HG02623 (cell line): ENCODE results near the gene TSPAN12.
"Not testable (repeated sequence)": the region's sequence is repeated elsewhere in the genome, so short reads cannot be mapped to it uniquely, and the experiment has no call there.

Source experiments
- ATAC-seq: cut with Tn5 transposase; IDR thresholded peaks from one replicate; pipeline ENCODE4 v1.9.1; 2021; ENCODE audit warnings: moderate library complexity; ENCODE audit not compliant: unreplicated experiment

TSPAN12 gene

GRCh38 chr7:120857588-120858573 lies at the start of gene TSPAN12:
TSPAN12 (minus strand) TSS chr7:120858144; CDS start chr7:120856763, 1,381 bp downstream.
- peak; percentile 85 for ATAC-seq

GRCh38 chr7:120898715-120899499 lies 41.0 kb upstream of the TSPAN12 start:
- no peak for ATAC-seq

GRCh38 chr7:120895253-120895652 lies 37.3 kb upstream of the TSPAN12 start:
- not testable (repeated sequence) for ATAC-seq

- ATAC-seq, result not testable (repeated sequence)
Measured at GRCh38 chr7:120885602-120886001, 27.7 kb upstream of the TSPAN12 start.

GRCh38 chr7:120877701-120878100 lies 19.8 kb upstream of the TSPAN12 start:
- ATAC-seq, result no peak

DNA sequence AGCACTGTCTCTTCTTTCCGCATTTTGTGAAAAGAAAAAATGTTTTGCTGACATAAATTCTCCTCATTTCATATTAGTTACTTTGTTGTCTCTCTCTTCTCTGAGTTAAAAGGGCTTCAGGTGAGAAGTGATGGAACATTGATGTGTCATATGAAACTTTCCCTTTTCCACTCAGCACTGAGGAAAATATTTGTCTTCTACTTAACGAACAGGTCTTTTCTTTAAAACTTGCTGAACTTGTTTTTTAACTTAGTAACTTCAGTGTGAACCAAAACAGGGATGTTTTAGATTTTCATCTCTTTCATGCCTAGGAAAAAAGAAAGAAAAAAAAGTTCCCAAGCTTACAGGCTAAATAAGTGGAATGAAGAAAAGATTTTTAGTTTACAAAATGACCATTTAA lies 19.0 kb upstream of the TSPAN12 start:
- no peak for ATAC-seq

DNA sequence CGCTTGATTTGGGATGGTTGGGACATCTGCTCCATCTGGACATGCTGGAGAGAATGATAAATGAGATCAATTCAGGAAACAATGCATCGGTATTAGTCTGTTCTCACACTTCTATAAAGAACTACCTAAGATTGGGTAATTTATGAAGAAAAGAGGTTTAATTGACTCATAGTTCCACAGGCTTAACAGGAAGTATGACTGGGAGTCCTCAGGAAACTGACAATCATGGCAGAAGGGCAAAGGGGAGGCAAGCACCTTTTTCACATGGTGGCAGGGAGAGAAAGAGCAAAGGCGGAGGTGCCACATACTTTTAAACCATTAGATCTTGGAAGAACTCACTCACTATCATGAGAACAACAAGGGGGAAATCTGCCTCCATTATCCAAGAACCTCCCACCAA lies 16.8 kb upstream of the TSPAN12 start:
- ATAC-seq, result no peak

DNA sequence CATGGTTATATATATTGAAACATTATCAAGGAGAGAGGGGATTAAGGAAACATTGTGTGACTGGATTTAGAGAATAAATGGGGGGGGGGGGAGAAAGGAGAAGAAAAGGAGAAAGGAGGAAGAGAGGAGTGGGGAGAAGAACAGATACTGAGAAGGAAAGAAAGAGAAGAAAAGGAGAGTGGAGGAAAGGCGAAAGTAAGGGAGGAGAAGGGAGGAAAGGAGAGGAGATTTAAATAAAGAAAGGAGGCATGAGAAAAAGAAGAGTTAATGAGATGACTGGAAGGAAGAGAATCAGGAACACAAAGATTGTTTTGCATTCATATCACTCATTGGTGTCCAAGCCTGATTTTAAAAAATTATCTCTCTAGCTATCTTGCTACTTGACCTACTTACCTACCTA lies 16.1 kb upstream of the TSPAN12 start:
- ATAC-seq, result no peak

DNA sequence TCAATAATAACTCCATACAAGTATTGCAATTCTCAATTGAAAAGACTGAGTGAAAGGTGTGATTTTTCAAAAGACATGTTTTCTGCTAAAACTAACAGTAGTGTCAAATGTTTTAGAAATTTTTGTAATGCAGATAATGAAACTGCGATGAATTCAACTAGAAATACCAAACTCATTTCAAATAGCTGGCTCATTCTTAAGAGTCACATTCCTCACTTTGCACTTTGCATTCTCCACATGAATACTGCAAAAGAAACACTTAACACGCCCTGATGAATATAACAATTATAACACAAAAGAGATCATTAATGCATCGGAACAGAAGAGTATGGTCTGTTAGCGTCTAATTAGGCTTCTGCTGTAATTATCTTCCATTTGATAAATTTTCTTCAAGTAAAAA lies 15.5 kb upstream of the TSPAN12 start:
- no peak for ATAC-seq

DNA sequence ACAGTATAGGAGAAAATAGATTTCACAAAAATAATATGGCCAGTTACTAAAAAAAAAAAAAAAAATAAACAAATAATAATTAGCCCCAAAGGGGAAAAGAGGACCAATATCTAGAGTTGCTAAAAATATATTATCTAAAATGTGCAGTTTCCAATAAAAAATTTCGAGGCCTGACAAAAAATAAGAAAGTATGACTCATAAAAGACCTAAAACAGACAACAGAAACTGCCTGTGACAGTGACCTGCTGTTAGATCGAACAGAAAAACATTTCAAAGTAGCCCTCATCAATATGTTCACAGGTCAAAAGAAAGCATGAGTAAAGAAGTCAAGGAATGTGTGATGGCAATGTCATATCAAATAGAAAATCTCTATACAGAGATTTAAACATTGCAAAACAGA lies 11.8 kb upstream of the TSPAN12 start:
- no peak for ATAC-seq

DNA sequence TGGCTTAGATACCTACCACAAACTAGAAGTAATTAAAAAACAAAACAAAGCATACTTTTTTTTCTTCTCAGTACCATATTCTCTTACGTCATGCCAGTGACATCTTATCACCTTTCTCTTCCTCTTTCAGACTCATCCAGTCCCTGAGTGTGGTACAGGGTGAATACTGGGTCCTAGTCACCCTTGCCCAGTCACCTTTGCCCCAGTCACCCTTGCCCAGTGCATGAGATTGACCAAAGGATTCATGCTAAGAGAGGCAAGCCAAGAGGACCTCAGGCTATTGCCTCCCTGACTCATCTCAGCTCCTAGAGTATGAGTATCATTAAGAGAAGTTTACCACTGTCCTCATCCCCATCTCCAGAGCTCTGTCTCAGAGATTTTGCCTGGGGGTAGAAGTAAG lies 10.0 kb upstream of the TSPAN12 start:
- no peak for ATAC-seq

DNA sequence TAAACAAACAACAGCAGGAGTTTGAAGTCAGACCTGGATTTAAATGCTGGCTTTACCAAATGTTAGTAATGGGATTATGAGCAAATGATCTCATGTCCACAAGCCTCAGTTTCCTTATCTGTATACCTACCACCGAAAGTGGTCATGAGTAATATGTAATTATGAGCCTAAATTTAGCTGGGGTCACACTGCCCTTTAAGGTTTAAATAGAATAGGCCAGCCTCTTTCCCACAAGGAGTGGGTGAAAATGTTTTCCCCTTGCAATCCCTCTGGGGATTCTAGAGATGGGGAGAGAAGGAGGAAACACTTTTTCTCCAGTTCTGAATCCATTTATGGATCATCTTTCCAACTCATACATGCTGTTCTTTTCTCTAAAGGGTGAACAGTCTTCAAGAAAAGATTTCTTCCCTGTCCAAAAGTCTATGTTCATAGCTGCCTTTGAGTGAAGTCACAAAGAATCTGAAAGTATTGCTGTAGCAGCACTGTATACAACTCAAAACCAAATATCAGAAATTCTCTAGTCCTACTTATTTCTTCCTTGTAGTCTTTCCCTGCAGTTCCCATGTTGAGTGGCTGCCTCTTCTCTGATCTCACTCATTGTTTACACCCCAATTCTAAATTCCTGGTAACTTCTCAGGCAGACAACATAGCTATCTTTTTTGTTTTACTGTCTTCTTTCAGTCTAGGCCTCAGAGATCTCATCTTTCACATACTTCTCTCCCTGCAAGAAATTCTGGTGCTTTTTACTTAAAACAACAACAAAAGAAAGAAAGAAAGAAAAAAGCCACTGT lies 7.4 kb upstream of the TSPAN12 start:
- no peak for ATAC-seq

DNA sequence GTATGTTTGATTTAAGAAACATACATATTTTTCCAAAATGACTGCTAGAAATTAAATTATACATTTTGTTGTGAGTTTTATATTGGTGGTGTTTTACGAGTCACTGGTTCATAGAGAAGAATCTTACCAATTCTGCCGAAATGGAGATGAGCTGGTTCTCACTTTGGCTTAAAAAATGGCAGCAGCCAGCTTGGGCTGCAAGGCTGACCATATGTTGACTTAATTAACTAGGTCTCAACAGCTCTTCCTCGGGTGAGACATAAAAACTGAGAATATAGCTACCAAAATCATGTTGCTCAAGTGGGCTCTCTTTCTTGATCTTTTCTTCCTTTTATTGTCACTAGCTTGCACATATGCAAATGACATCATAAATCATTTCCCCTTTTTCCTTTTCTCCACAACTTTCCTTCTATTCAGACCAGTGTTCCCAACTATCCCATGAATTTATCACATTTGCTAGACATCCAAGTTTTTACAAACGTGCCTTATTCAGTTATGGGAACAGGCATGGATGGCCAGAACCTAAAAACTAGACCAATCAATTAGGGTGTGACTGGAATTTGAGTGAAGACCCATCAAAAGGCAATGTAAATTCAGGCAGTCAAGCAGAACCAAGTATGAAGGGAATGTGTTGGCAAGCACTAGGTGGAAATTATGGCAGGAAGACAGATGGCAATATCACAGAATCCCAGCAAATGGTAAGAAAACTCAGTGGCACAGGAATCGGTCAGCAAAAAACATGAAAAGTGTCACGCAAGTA lies 6.4 kb upstream of the TSPAN12 start:
- no peak for ATAC-seq

DNA sequence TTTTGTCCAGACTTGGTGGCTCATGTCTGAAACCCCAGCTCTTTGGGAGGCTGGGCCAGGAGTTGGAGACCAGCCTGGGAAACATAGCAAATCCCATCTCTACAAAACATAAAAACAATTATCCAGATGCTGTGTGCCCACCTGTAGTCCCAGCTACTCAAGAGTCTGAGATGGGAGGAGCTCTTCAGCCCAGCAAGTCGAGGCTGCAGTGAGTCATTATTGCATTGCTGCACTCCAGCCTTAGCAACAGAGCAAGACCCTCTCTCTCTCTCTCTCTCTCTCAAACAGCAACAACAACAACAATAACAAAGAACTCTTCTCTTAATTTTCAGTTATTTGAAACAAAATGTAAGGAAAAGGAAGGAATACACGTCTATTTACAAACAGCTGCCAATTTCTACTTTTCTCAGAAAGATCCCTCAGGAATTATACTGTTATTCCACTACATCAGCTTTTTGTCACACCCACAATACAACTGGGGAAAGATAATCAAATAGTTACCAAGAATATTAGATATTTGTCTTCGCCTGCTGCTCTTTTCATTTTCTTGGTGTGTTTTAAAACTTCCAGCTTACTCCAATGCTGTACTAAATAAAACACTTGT lies 5.1 kb upstream of the TSPAN12 start:
- ATAC-seq, result no peak

DNA sequence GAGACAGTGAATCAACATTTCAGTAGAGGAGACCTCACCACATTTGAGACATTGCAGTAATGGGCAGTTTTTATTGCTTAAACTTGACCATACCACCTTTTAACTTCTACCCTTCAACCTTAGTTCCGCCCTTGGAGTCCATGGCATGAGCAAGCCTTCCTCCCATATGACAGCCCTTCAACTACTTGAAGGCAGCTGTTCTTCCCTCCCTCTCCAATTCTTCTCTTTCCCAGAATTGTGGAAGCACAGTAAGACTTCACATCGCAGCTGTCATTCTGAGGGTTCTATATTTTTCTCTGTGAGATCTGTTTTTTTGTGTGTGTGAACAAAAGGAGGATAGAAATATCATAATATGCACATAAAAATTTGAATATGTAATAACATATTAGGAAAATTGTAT lies 2.2 kb upstream of the TSPAN12 start:
- ATAC-seq, result no peak

GRCh38 chr7:120859459-120859858 lies 1.5 kb upstream of the TSPAN12 start:
- no peak for ATAC-seq

GRCh38 chr7:120856621-120857352 lies 1.2 kb downstream of the TSPAN12 start:
- ATAC-seq, result peak; percentile 46

DNA sequence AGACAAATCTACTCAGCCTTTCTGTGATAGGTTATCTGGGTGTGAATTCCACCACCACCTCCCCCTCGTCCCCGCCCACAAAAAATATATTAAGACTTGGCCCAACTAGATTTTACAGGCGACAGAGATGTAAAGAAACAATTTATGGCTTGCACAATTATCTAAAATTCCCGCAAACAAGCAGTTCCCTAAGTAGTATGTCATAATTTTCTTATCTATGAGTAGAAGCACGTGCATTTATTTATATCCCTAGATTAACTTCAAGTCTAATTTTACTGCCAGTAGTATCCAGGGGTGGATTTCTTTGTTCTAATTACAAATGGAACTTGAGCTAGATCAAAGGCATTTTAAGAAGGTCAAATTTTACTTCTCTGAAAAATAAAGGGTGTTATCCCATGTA lies 1.7 kb downstream of the TSPAN12 start:
- ATAC-seq, result no peak

- no peak for ATAC-seq
Measured at GRCh38 chr7:120852700-120853099, 5.2 kb downstream of the TSPAN12 start.
